Ecto neural progenitor cell (in vitro differentiated cells): ENCODE results near the gene SEPTIN8.
A peak's percentile ranks its signal among the peaks of the same experiment; 100 is the strongest.

ENCODE experiments used
- DNase-seq: peaks from one replicate; pipeline ENCODE4 v3.0.0-alpha.2; 2018; ENCODE audit warnings: low spot score

SEPTIN8 gene

GRCh38 chr5:132748522-132749000 is 28.5 kb downstream of the SEPTIN8 start:
- DNase-seq, result no peak

- no peak for DNase-seq
Measured at GRCh38 chr5:132747616-132748440, 29.2 kb downstream of the SEPTIN8 start.

- DNase-seq, result peak; percentile 69
Measured at GRCh38 chr5:132746954-132747615, 30.0 kb downstream of the SEPTIN8 start, which contains the start of gene CCNI2. Gene CCNI2 (plus strand): TSS chr5:132747426. CDS start chr5:132747496, 70 bp downstream.

GRCh38 chr5:132746592-132746953 is 30.5 kb downstream of the SEPTIN8 start:
- DNase-seq, result no peak

GRCh38 chr5:132744659-132745058 is 32.4 kb downstream of the SEPTIN8 start:
- DNase-seq, result no peak

GRCh38 chr5:132742626-132743025 is 34.4 kb downstream of the SEPTIN8 start:
- no peak for DNase-seq

GRCh38 chr5:132742158-132742557 is 34.9 kb downstream of the SEPTIN8 start:
- DNase-seq, result no peak

GRCh38 chr5:132739232-132739631 is 37.8 kb downstream of the SEPTIN8 start:
- no peak for DNase-seq

- DNase-seq, result no peak
Measured at GRCh38 chr5:132737982-132738681, 38.9 kb downstream of the SEPTIN8 start.

- DNase-seq, result peak; percentile 98
Measured at GRCh38 chr5:132736853-132737833, 39.9 kb downstream of the SEPTIN8 start, which contains the start of gene KIF3A. Gene KIF3A (minus strand): TSS chr5:132737546. CDS start chr5:132737419, 127 bp downstream.

GRCh38 chr5:132734687-132735086 is 42.4 kb downstream of the SEPTIN8 start:
- no peak for DNase-seq

- DNase-seq, result no peak
Measured at GRCh38 chr5:132733499-132734148, 43.4 kb downstream of the SEPTIN8 start.

GRCh38 chr5:132729896-132730295 is 47.1 kb downstream of the SEPTIN8 start:
- no peak for DNase-seq

GRCh38 chr5:132725745-132726144 is 51.3 kb downstream of the SEPTIN8 start:
- no peak for DNase-seq

GRCh38 chr5:132718544-132719312 is 58.3 kb downstream of the SEPTIN8 start:
- no peak for DNase-seq

- DNase-seq, result no peak
Measured at GRCh38 chr5:132714456-132715307, 62.4 kb downstream of the SEPTIN8 start.

- no peak for DNase-seq
Measured at GRCh38 chr5:132708645-132709044, 68.4 kb downstream of the SEPTIN8 start.

- no peak for DNase-seq
Measured at GRCh38 chr5:132704875-132705274, 72.2 kb downstream of the SEPTIN8 start.
